Parathyroid adenoma (tissue), 2 donors: Measurements from ENCODE around the gene IFI27L1.
A peak's percentile ranks its signal among the peaks of the same experiment; 100 is the strongest.

Experiments
- H2AFZ ChIP-seq: fragments of 300-600 bp; sonication (generic); one replicate; pipeline ENCODE4 v1.7.0; 2017; ENCODE audit warnings: antibody characterized with exemption, mild to moderate bottlenecking
- H3K27ac ChIP-seq: fragments of 300-600 bp; sonication (generic); one replicate; pipeline ENCODE4 v1.7.0; 2017
- H3K27me3 ChIP-seq: fragments of 300-600 bp; sonication (generic); one replicate; pipeline ENCODE4 v1.7.0; 2017; ENCODE audit warnings: low read length; ENCODE audit not compliant: control insufficient read depth, insufficient read depth
- H3K36me3 ChIP-seq: fragments of 300-600 bp; sonication (generic); one replicate; pipeline ENCODE4 v1.7.0; 2017; ENCODE audit warnings: low read length; ENCODE audit not compliant: control insufficient read depth, insufficient read depth
- H3K4me1 ChIP-seq: fragments of 300-600 bp; sonication (generic); one replicate; pipeline ENCODE4 v1.7.0; 2017; ENCODE audit warnings: control low read depth
- H3K4me2 ChIP-seq: fragments of 300-600 bp; sonication (generic); one replicate; pipeline ENCODE4 v1.7.0; 2017; ENCODE audit warnings: low read length
- H3K4me3 ChIP-seq: fragments of 300-600 bp; sonication (generic); one replicate; pipeline ENCODE4 v1.7.0; 2017; ENCODE audit warnings: low read depth, low read length
- H3K79me2 ChIP-seq: fragments of 300-600 bp; sonication (generic); one replicate; pipeline ENCODE4 v1.7.0; 2017; ENCODE audit warnings: control low read depth
- H3K9ac ChIP-seq: fragments of 300-600 bp; sonication (generic); one replicate; pipeline ENCODE4 v1.7.0; 2017; ENCODE audit warnings: mild to moderate bottlenecking
- H3K9me3 ChIP-seq: fragments of 300-600 bp; sonication (generic); one replicate; pipeline ENCODE4 v1.7.0; 2017; ENCODE audit warnings: low read length; ENCODE audit not compliant: control insufficient read depth
- CTCF ChIP-seq: fragments of 300-600 bp; sonication (generic); IDR thresholded peaks from one replicate; pipeline ENCODE4 v1.7.0; 2017; ENCODE audit warnings: antibody characterized with exemption, mild to moderate bottlenecking
- donor health status: primary hyperparathyroidism.

The IFI27L1 gene

GRCh38 chr14:94102768-94103482 is 21.8 kb downstream of the IFI27L1 start:
- H3K9me3 ChIP-seq, result no peaks in the 10 kb centered on the region
- H3K4me3 ChIP-seq, result no peak overlapping the region
- no peaks in the 10 kb centered on the region for H3K4me1 ChIP-seq
- H3K4me2 ChIP-seq, result no peak overlapping the region
- no peak overlapping the region for H3K27ac ChIP-seq
- no peak for TF ChIP-seq CTCF
- no peaks in the 10 kb centered on the region for H3K36me3 ChIP-seq
- H3K9ac ChIP-seq, result no peak overlapping the region
- no peaks in the 10 kb centered on the region for H3K27me3 ChIP-seq
- H3K79me2 ChIP-seq, result no peaks in the 10 kb centered on the region
- H2AFZ ChIP-seq, result no peak overlapping the region

GRCh38 chr14:94103554-94104150 is 22.5 kb downstream of the IFI27L1 start:
- H3K79me2 ChIP-seq, result no peaks in the 10 kb centered on the region
- no peaks in the 10 kb centered on the region for H3K27me3 ChIP-seq
- H3K4me2 ChIP-seq, result no peak overlapping the region
- no peak overlapping the region for H3K4me3 ChIP-seq
- no peak overlapping the region for H2AFZ ChIP-seq
- H3K9me3 ChIP-seq, result no peaks in the 10 kb centered on the region
- no peak for TF ChIP-seq CTCF
- no peak overlapping the region for H3K27ac ChIP-seq
- no peaks in the 10 kb centered on the region for H3K36me3 ChIP-seq
- no peak overlapping the region for H3K9ac ChIP-seq
- no peaks in the 10 kb centered on the region for H3K4me1 ChIP-seq

GRCh38 chr14:94104731-94105130 is 23.6 kb downstream of the IFI27L1 start:
- Histone ChIP-seq H3K4me1 (no peaks in the 10 kb centered on the region), H3K4me3 (no peak overlapping the region), H3K36me3 (no peaks in the 10 kb centered on the region), H3K9ac (no peak overlapping the region), H2AFZ (no peak overlapping the region), H3K9me3 (no peaks in the 10 kb centered on the region), H3K4me2 (no peak overlapping the region), H3K79me2 (no peaks in the 10 kb centered on the region), H3K27me3 (no peaks in the 10 kb centered on the region), H3K27ac (no peak overlapping the region)
- TF ChIP-seq CTCF, result no peak

- peak overlapping the region; percentile 77 for H3K27ac ChIP-seq
- H3K4me2 ChIP-seq, result no peak overlapping the region
- no peaks in the 10 kb centered on the region for H3K4me1 ChIP-seq
- H3K4me3 ChIP-seq, result no peak overlapping the region
- H3K9me3 ChIP-seq, result no peaks in the 10 kb centered on the region
- TF ChIP-seq CTCF, result no peak
- no peak overlapping the region for H2AFZ ChIP-seq
- no peaks in the 10 kb centered on the region for H3K79me2 ChIP-seq
- H3K27me3 ChIP-seq, result no peaks in the 10 kb centered on the region
- H3K36me3 ChIP-seq, result no peaks in the 10 kb centered on the region
- H3K9ac ChIP-seq, result no peak overlapping the region
Measured at GRCh38 chr14:94109915-94110250, 28.8 kb downstream of the IFI27L1 start.
